22Rv1 (cell line): Measurements from ENCODE around the gene CREB1.
"Not testable (repeated sequence)": the region's sequence is repeated elsewhere in the genome, so short reads cannot be mapped to it uniquely, and the experiment has no call there.

Experiments
- H3K27ac ChIP-seq: fragments of 450-650 bp; 2 replicates; pipeline ENCODE4 v1.5.1; 2017
- CTCF ChIP-seq: fragments of 450-650 bp; IDR thresholded peaks from 2 replicates; pipeline ENCODE4 v1.5.1; 2017; ENCODE audit warnings: mild to moderate bottlenecking
- ZFX ChIP-seq: fragments of 450-650 bp; IDR thresholded peaks from 2 replicates; pipeline ENCODE4 v1.6.1; 2017; ENCODE audit warnings: antibody characterized with exemption, borderline replicate concordance

The CREB1 gene

GRCh38 chr2:207640160-207640559 lies 110.4 kb downstream of the CREB1 start:
- TF ChIP-seq ZFX (no peak), CTCF (no peak)
- H3K27ac ChIP-seq: no peak overlapping the region

GRCh38 chr2:207640661-207641060 lies 110.9 kb downstream of the CREB1 start:
- no peak overlapping the region for H3K27ac ChIP-seq
- no peak for TF ChIP-seq CTCF
- TF ChIP-seq ZFX: no peak

DNA sequence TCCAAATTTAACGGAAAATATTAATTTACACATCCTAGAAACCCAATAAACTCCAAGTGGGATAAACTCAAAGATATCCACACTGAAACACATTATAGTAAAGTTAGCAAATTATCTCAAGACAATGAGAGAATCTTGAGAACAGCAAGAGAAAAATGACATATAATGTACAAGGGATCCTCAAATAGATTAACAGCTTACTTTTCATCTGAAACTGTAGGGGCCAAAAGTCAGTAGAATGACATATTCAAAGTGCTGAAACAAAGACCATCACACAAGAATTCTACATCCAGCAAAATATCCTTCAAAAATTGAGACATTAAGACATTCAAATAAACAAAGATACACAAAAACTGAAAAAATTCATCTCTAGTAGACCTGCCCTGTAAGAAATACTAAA lies 114.1 kb downstream of the CREB1 start:
- TF ChIP-seq ZFX (no peak), CTCF (no peak)
- H3K27ac ChIP-seq: no peak overlapping the region

GRCh38 chr2:207646582-207646981 lies 116.8 kb downstream of the CREB1 start:
- H3K27ac ChIP-seq: not testable (repeated sequence)
